ENCODE measurements around the gene OTOG.

Gene OTOG

GRCh38 chr11:17508306-17508705 is 38.8 kb upstream of the OTOG start:
- no peak overlapping the region for H3K9ac ChIP-seq (ENCODE audit: low read depth, low read length)
- no peaks in the 10 kb centered on the region for H3K9me3 ChIP-seq (ENCODE audit: control insufficient read depth, insufficient read depth, low read length)
- H3K4me1 ChIP-seq (ENCODE audit: control insufficient read depth, insufficient read depth, low read length), result 0 out of 2 replicates have a peak, but pooled peaks cover 3% of the 10 kb centered on the region
- H3K36me3 ChIP-seq (ENCODE audit: control insufficient read depth, insufficient read depth, low read length), result no peaks in the 10 kb centered on the region
- no peaks in the 10 kb centered on the region for H3K27me3 ChIP-seq (ENCODE audit: control insufficient read depth, insufficient read depth, low read length)
- H3K27ac ChIP-seq (ENCODE audit: low read depth, low read length), result no peak overlapping the region
- no peak overlapping the region for H3K4me3 ChIP-seq (ENCODE audit: low read depth, low read length)

GRCh38 chr11:17508791-17509190 is 38.3 kb upstream of the OTOG start:
- H3K9me3 ChIP-seq (ENCODE audit: control insufficient read depth, insufficient read depth, low read length), result no peaks in the 10 kb centered on the region
- H3K4me3 ChIP-seq (ENCODE audit: low read depth, low read length), result no peak overlapping the region
- H3K27ac ChIP-seq (ENCODE audit: low read depth, low read length), result no peak overlapping the region
- 0 out of 2 replicates have a peak, but pooled peaks cover 3% of the 10 kb centered on the region for H3K4me1 ChIP-seq (ENCODE audit: control insufficient read depth, insufficient read depth, low read length)
- H3K36me3 ChIP-seq (ENCODE audit: control insufficient read depth, insufficient read depth, low read length), result no peaks in the 10 kb centered on the region
- no peaks in the 10 kb centered on the region for H3K27me3 ChIP-seq (ENCODE audit: control insufficient read depth, insufficient read depth, low read length)
- H3K9ac ChIP-seq (ENCODE audit: low read depth, low read length), result no peak overlapping the region

- Histone ChIP-seq H3K27me3 (ENCODE audit: control insufficient read depth, insufficient read depth, low read length) (no peaks in the 10 kb centered on the region), H3K27ac (ENCODE audit: low read depth, low read length) (no peak overlapping the region), H3K9ac (ENCODE audit: low read depth, low read length) (no peak overlapping the region), H3K4me3 (ENCODE audit: low read depth, low read length) (no peak overlapping the region), H3K4me1 (ENCODE audit: control insufficient read depth, insufficient read depth, low read length) (0 out of 2 replicates have a peak, but pooled peaks cover 3% of the 10 kb centered on the region), H3K36me3 (ENCODE audit: control insufficient read depth, insufficient read depth, low read length) (no peaks in the 10 kb centered on the region), H3K9me3 (ENCODE audit: control insufficient read depth, insufficient read depth, low read length) (no peaks in the 10 kb centered on the region)
Observed at GRCh38 chr11:17510507-17511206, 36.4 kb upstream of the OTOG start.

GRCh38 chr11:17511571-17511970 is 35.5 kb upstream of the OTOG start:
- 0 out of 2 replicates have a peak, but pooled peaks cover 3% of the 10 kb centered on the region for H3K4me1 ChIP-seq (ENCODE audit: control insufficient read depth, insufficient read depth, low read length)
- H3K27me3 ChIP-seq (ENCODE audit: control insufficient read depth, insufficient read depth, low read length), result no peaks in the 10 kb centered on the region
- H3K9ac ChIP-seq (ENCODE audit: low read depth, low read length), result no peak overlapping the region
- no peak overlapping the region for H3K27ac ChIP-seq (ENCODE audit: low read depth, low read length)
- H3K4me3 ChIP-seq (ENCODE audit: low read depth, low read length), result no peak overlapping the region
- H3K36me3 ChIP-seq (ENCODE audit: control insufficient read depth, insufficient read depth, low read length), result no peaks in the 10 kb centered on the region
- H3K9me3 ChIP-seq (ENCODE audit: control insufficient read depth, insufficient read depth, low read length), result no peaks in the 10 kb centered on the region

- H3K36me3 ChIP-seq (ENCODE audit: control insufficient read depth, insufficient read depth, low read length), result no peaks in the 10 kb centered on the region
- H3K27ac ChIP-seq (ENCODE audit: low read depth, low read length), result no peak overlapping the region
- H3K27me3 ChIP-seq (ENCODE audit: control insufficient read depth, insufficient read depth, low read length), result no peaks in the 10 kb centered on the region
- no peak overlapping the region for H3K9ac ChIP-seq (ENCODE audit: low read depth, low read length)
- H3K4me1 ChIP-seq (ENCODE audit: control insufficient read depth, insufficient read depth, low read length), result 0 out of 2 replicates have a peak, but pooled peaks cover 3% of the 10 kb centered on the region
- no peak overlapping the region for H3K4me3 ChIP-seq (ENCODE audit: low read depth, low read length)
- no peaks in the 10 kb centered on the region for H3K9me3 ChIP-seq (ENCODE audit: control insufficient read depth, insufficient read depth, low read length)
Observed at GRCh38 chr11:17512101-17512500, 35.0 kb upstream of the OTOG start.

GRCh38 chr11:17513853-17514252 is 33.2 kb upstream of the OTOG start:
- H3K4me1 ChIP-seq (ENCODE audit: control insufficient read depth, insufficient read depth, low read length), result peaks cover 13% of the 10 kb centered on the region; the same call in 1 of the 2 replicates
- H3K27ac ChIP-seq (ENCODE audit: low read depth, low read length), result no peak overlapping the region
- H3K36me3 ChIP-seq (ENCODE audit: control insufficient read depth, insufficient read depth, low read length), result no peaks in the 10 kb centered on the region
- no peaks in the 10 kb centered on the region for H3K9me3 ChIP-seq (ENCODE audit: control insufficient read depth, insufficient read depth, low read length)
- no peak overlapping the region for H3K9ac ChIP-seq (ENCODE audit: low read depth, low read length)
- H3K27me3 ChIP-seq (ENCODE audit: control insufficient read depth, insufficient read depth, low read length), result no peaks in the 10 kb centered on the region
- no peak overlapping the region for H3K4me3 ChIP-seq (ENCODE audit: low read depth, low read length)

GRCh38 chr11:17514476-17514875 is 32.6 kb upstream of the OTOG start:
- H3K36me3 ChIP-seq (ENCODE audit: control insufficient read depth, insufficient read depth, low read length), result no peaks in the 10 kb centered on the region
- H3K4me3 ChIP-seq (ENCODE audit: low read depth, low read length), result no peak overlapping the region
- H3K9me3 ChIP-seq (ENCODE audit: control insufficient read depth, insufficient read depth, low read length), result no peaks in the 10 kb centered on the region
- H3K27me3 ChIP-seq (ENCODE audit: control insufficient read depth, insufficient read depth, low read length), result no peaks in the 10 kb centered on the region
- no peak overlapping the region for H3K27ac ChIP-seq (ENCODE audit: low read depth, low read length)
- H3K4me1 ChIP-seq (ENCODE audit: control insufficient read depth, insufficient read depth, low read length), result peaks cover 19% of the 10 kb centered on the region; the same call in 1 of the 2 replicates
- H3K9ac ChIP-seq (ENCODE audit: low read depth, low read length), result no peak overlapping the region

- H3K36me3 ChIP-seq (ENCODE audit: control insufficient read depth, insufficient read depth, low read length), result no peaks in the 10 kb centered on the region
- peaks cover 21% of the 10 kb centered on the region; the same call in 1 of the 2 replicates for H3K4me1 ChIP-seq (ENCODE audit: control insufficient read depth, insufficient read depth, low read length)
Observed at GRCh38 chr11:17515443-17516176, 31.4 kb upstream of the OTOG start.

GRCh38 chr11:17516551-17517150 is 30.4 kb upstream of the OTOG start:
- Histone ChIP-seq H3K27ac (ENCODE audit: low read depth, low read length) (no peak overlapping the region), H3K36me3 (ENCODE audit: control insufficient read depth, insufficient read depth, low read length) (no peaks in the 10 kb centered on the region), H3K27me3 (ENCODE audit: control insufficient read depth, insufficient read depth, low read length) (no peaks in the 10 kb centered on the region), H3K9me3 (ENCODE audit: control insufficient read depth, insufficient read depth, low read length) (no peaks in the 10 kb centered on the region), H3K4me3 (ENCODE audit: low read depth, low read length) (no peak overlapping the region), H3K9ac (ENCODE audit: low read depth, low read length) (no peak overlapping the region), H3K4me1 (ENCODE audit: control insufficient read depth, insufficient read depth, low read length) (peaks cover 21% of the 10 kb centered on the region; the same call in 1 of the 2 replicates)

More at GRCh38 chr11:17515443-17516176, 31.4 kb upstream of the OTOG start:
- Histone ChIP-seq H3K27ac (ENCODE audit: low read depth, low read length) (no peak overlapping the region), H3K9ac (ENCODE audit: low read depth, low read length) (no peak overlapping the region), H3K9me3 (ENCODE audit: control insufficient read depth, insufficient read depth, low read length) (no peaks in the 10 kb centered on the region), H3K27me3 (ENCODE audit: control insufficient read depth, insufficient read depth, low read length) (no peaks in the 10 kb centered on the region), H3K4me3 (ENCODE audit: low read depth, low read length) (no peak overlapping the region)

GRCh38 chr11:17517186-17517585 is 29.9 kb upstream of the OTOG start:
- Histone ChIP-seq H3K36me3 (ENCODE audit: control insufficient read depth, insufficient read depth, low read length) (no peaks in the 10 kb centered on the region), H3K4me3 (ENCODE audit: low read depth, low read length) (no peak overlapping the region), H3K9ac (ENCODE audit: low read depth, low read length) (no peak overlapping the region), H3K27ac (ENCODE audit: low read depth, low read length) (no peak overlapping the region), H3K27me3 (ENCODE audit: control insufficient read depth, insufficient read depth, low read length) (no peaks in the 10 kb centered on the region), H3K4me1 (ENCODE audit: control insufficient read depth, insufficient read depth, low read length) (peaks cover 17% of the 10 kb centered on the region; the same call in 1 of the 2 replicates), H3K9me3 (ENCODE audit: control insufficient read depth, insufficient read depth, low read length) (no peaks in the 10 kb centered on the region)

GRCh38 chr11:17518366-17518765 is 28.7 kb upstream of the OTOG start:
- no peaks in the 10 kb centered on the region for H3K27me3 ChIP-seq (ENCODE audit: control insufficient read depth, insufficient read depth, low read length)
- H3K4me1 ChIP-seq (ENCODE audit: control insufficient read depth, insufficient read depth, low read length), result peaks cover 17% of the 10 kb centered on the region; the same call in 1 of the 2 replicates
- no peak overlapping the region for H3K4me3 ChIP-seq (ENCODE audit: low read depth, low read length)
- no peak overlapping the region for H3K27ac ChIP-seq (ENCODE audit: low read depth, low read length)
- no peaks in the 10 kb centered on the region for H3K9me3 ChIP-seq (ENCODE audit: control insufficient read depth, insufficient read depth, low read length)
- H3K9ac ChIP-seq (ENCODE audit: low read depth, low read length), result no peak overlapping the region
- H3K36me3 ChIP-seq (ENCODE audit: control insufficient read depth, insufficient read depth, low read length), result no peaks in the 10 kb centered on the region
